PC-3 (cell line): ENCODE data around the gene IPO9.

Source experiments
- EZH2phosphoT487 ChIP-seq: fragments of 300-600 bp; sonication (generic); IDR thresholded peaks from 2 replicates; pipeline ENCODE4 v1.6.1; 2018; ENCODE audit warnings: mild to moderate bottlenecking, antibody characterized with exemption, low read length, borderline replicate concordance
- TF ChIP-seq, protein P1 (sequence below): fragments of 300-600 bp; sonication (generic); conservative IDR thresholded peaks from 2 replicates; pipeline ENCODE4 v1.5.1; 2017; ENCODE audit warnings: antibody characterized with exemption, low read depth, mild to moderate bottlenecking, low read length

DNA sequence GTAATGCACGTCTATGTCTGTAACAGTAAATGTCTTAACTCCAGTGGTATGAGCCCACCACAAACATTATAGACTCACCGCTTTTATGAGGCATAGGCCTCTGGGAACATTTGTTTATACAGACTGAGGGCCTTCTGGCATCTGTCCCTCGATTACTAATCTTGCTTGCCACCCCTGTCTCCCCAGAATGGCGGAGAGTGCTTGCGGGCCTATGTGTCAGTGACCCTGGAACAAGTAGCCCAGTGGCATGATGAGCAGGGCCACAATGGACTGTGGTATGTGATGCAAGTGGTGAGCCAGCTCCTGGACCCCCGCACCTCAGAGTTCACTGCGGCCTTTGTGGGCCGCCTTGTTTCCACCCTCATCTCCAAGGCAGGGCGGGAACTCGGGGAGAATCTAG is 41.4 kb downstream of the IPO9 start:
- TF ChIP-seq, protein P1, sequence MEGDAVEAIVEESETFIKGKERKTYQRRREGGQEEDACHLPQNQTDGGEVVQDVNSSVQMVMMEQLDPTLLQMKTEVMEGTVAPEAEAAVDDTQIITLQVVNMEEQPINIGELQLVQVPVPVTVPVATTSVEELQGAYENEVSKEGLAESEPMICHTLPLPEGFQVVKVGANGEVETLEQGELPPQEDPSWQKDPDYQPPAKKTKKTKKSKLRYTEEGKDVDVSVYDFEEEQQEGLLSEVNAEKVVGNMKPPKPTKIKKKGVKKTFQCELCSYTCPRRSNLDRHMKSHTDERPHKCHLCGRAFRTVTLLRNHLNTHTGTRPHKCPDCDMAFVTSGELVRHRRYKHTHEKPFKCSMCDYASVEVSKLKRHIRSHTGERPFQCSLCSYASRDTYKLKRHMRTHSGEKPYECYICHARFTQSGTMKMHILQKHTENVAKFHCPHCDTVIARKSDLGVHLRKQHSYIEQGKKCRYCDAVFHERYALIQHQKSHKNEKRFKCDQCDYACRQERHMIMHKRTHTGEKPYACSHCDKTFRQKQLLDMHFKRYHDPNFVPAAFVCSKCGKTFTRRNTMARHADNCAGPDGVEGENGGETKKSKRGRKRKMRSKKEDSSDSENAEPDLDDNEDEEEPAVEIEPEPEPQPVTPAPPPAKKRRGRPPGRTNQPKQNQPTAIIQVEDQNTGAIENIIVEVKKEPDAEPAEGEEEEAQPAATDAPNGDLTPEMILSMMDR = no peak
- no peak for TF ChIP-seq EZH2phosphoT487
